Coronary artery (tissue), 2 donors: ENCODE measurements around the gene UNC50.

Experiments used
- DNase-seq: peaks from one replicate; pipeline ENCODE4 v3.0.0-alpha.2; 2017; ENCODE audit warnings: low spot score
- H3K27ac ChIP-seq, 2 donors: fragments of 200-600 bp; sonication (generic); one replicate each; pipeline ENCODE4 v1.5.1; 2016 to 2019
- H3K4me3 ChIP-seq: fragments of 200-600 bp; sonication (generic); 2 replicates; pipeline ENCODE4 v1.5.1; 2016; ENCODE audit warnings: mild to moderate bottlenecking, moderate library complexity
- TF ChIP-seq, protein P1 (sequence below): fragments of 200-600 bp; sonication (generic); IDR thresholded peaks from one replicate; pipeline ENCODE4 v1.5.1; 2019; ENCODE audit warnings: antibody characterized with exemption

Gene UNC50, protein sequence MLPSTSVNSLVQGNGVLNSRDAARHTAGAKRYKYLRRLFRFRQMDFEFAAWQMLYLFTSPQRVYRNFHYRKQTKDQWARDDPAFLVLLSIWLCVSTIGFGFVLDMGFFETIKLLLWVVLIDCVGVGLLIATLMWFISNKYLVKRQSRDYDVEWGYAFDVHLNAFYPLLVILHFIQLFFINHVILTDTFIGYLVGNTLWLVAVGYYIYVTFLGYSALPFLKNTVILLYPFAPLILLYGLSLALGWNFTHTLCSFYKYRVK

DNA sequence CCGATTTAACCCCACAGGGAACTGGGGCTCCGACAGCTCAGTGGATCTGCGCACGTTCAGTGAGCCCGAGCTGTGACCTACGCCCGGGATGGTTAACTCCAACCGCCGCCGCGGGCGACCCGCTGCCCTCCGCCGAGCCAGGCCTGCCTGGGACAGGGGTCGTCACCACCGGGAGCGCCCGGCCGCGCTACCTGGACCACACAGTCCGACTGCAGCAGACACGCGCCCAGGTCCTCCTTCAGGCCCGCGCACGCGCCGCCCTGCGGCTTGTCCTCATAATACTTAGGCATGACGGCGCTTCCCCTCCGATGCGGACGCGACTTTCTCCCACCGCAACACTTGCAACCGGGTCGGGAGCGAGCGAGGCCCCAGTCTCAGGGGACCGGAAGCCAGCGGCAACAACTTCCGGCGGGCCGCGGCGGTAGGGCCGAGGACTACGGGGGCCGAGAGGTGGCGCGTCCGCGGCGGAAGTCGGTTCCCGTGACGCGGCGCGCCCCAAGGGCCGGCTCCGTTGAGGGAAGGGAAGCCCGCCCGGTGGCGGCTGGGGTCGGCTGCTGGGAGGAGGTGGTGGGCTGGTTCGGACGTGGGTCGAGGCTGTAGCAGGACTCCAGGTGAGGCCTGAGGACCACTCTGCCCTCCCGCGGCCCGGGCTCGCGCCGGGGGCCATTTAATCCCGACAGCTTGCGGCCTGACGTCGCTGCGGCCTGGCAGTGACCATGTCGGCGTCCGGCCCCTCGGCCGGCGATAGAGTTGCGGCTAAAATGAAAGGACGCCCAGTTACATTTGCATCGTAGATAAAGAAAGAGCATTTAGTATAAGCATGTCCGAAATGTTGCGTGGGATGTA is at the start of gene UNC50, which contains the start of gene COA5:
UNC50 (plus strand) TSS at position 474 of the 846 bp plus-strand sequence. CDS start 1,171 bp downstream, outside the sequence.
COA5 (minus strand) TSS at position 397 of the 846 bp plus-strand sequence; CDS start at position 290, 107 bp downstream.
- Histone ChIP-seq H3K27ac (peak within 1 kb of the TSS; percentile 94 to 97), H3K4me3 (peak within 1 kb of the TSS; percentile 99)
- TF ChIP-seq, protein P1, sequence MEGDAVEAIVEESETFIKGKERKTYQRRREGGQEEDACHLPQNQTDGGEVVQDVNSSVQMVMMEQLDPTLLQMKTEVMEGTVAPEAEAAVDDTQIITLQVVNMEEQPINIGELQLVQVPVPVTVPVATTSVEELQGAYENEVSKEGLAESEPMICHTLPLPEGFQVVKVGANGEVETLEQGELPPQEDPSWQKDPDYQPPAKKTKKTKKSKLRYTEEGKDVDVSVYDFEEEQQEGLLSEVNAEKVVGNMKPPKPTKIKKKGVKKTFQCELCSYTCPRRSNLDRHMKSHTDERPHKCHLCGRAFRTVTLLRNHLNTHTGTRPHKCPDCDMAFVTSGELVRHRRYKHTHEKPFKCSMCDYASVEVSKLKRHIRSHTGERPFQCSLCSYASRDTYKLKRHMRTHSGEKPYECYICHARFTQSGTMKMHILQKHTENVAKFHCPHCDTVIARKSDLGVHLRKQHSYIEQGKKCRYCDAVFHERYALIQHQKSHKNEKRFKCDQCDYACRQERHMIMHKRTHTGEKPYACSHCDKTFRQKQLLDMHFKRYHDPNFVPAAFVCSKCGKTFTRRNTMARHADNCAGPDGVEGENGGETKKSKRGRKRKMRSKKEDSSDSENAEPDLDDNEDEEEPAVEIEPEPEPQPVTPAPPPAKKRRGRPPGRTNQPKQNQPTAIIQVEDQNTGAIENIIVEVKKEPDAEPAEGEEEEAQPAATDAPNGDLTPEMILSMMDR, result no peak
- DNase-seq, result peak; percentile 93

DNA sequence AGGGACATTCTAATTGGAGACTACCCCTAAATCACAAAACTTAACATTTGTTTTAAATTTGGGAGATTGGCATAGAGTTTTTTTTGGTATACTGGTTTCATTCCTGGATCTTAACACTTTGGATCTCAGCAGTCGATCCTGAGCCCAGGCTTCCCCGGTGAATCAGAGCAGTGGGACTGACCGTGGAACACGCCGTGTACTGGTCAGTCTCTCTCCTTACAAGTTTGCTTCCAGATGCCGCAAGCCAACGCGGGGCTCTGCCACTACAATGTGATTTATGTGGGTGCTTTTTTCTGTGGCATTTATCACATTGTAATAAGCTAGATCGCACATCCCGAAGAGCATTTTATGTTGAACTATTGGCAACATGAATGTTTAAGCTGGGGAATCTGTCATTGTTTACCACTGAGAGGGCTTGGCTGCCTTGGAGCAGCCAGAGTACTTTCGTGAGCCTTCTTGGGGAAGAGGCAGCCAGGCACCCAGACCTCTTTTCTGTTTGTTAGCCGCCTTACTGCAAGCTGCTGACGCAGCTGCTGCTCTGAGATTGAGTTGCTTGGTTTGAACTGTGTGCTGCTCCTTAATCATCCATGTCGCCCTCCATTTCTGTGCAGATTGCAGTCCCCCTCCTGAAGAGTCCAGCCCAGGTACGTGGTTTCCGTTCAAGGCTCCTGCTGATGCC is 49.4 kb upstream of the UNC50 start:
- Histone ChIP-seq H3K4me3 (no peak overlapping the region), H3K27ac (peak overlapping the region; percentile 82 to 91)
- TF ChIP-seq, protein P1, result no peak
- no peak for DNase-seq

DNA sequence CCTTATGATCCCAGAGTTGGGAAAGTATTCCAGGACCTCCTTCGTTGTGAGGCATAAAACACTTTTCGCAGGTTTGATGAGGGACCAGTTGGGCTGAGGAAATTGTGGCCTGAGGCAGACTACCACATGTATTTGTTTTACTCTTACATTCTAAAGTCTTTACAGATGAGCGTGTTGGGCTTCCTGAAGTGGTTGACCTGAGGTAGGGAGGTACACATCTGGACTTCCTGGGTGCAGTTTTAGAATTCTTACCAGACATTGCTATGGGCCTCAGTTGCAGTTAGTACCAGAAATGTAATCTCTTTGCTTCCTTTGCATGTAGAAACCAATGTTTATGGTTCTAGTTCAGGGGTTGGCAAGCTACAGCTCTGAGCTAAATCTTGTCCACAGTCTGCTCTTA is 48.8 kb upstream of the UNC50 start:
- Histone ChIP-seq H3K4me3 (no peak overlapping the region), H3K27ac (peak overlapping the region; percentile 82 to 91)
- TF ChIP-seq, protein P1, result no peak
- DNase-seq, result no peak

DNA sequence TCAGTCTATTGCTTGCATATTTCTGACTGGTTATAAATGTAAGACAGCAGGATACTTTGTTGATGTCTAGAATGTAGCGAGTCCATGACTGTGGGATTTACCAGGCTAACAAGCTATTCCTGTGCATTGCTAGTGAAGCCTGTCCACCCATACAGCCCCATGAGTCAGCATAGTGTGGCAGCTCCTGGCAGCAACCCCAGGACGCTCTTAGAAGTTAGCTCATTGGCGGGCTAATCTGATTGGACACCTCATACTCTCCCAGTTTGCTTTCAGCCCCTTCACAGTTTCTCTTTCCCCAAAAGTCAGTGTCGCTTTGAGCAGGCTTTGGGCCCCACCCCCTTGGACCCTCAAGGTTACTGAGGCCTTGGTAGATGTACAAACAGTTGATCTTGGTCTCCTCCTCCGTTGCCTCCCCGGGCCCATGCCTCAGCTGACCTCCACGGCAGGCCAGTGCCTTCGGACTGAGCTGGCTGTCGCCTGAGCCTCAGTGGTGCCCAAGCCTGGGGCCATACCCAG is 48.1 kb upstream of the UNC50 start:
- DNase-seq, result no peak
- Histone ChIP-seq H3K27ac (peak overlapping the region; percentile 82 to 91), H3K4me3 (peak overlapping the region; percentile 32)
- TF ChIP-seq, protein P1, result no peak

DNA sequence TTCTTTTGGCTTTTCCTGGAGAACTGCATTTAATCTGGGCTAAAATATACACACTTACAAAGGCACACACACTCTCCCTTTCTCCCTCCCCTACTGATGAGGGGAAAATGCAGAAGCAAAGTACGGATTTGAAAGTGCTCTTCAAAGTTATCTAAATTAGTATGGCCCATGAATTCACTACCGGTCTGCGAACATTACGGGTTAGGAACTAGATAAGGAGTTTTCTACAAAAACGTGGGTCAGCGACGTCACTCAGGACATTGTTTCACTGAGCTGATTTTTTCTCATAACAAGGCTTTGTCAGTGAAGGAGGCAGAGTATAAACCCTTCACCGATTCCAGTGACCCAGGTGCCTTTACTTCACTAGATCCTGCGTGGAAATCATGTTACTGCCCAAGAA is 47.4 kb upstream of the UNC50 start:
- Histone ChIP-seq H3K27ac (peak overlapping the region; percentile 82 to 91), H3K4me3 (no peak overlapping the region)
- no peak for DNase-seq
- TF ChIP-seq, protein P1, result no peak

DNA sequence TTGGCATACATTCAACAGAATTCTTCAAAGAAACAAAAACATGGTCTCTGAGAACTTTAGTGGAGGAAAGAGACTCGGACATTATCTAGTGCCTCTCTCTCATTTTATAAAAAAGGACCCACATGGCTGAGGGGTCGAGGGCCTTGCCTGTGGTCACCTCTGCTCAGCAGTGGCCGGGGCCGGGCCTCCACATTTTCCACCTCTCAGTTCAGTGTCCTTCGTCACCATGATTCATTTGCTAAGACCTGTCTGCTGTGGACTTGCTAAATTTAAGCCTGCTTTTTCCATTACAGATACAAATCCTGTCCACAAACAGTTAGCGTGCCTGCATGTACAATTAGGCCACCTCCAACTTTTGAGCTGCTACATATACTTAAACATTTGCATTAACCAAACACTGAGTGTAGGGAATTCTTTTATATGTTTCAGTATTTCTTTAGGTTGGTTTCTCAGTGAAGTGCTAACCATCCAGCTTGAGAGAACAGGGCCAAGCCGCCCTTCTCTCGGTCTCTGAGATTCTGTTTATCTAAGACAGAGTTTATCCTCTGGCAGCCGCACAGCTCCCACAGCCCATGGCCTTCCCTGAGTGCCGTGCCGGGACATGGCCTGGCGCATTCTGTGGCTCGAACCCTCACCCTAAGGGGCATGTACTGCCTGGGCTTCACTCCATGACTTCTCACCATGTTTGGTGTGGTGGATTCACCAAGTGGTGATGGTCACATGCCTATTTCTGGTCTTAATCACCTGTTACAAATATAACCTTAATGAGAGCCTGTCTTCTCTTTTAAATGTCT is 46.3 kb upstream of the UNC50 start:
- Histone ChIP-seq H3K27ac (peak overlapping the region; percentile 82 to 91), H3K4me3 (no peak overlapping the region)
- no peak for DNase-seq
- TF ChIP-seq, protein P1, result no peak
